Panc1 (cell line): ENCODE measurements around the gene COL28A1. TPM values are rescaled to one million over a fixed set of nuclear protein-coding genes. Genes with fewer than 3 reads are reported as not detected.

Experiments used
- ATAC-seq: fragments of 200-7000 bp; cut with Tn5 transposase; 2 replicates; pipeline ENCODE4 v1.9.1; 2020; ENCODE audit warnings: mild to moderate bottlenecking, moderate library complexity
- BruUV-seq: library from RNA; stranded (reverse); fragments of 400-500 nt; replicated peaks from 2 replicates; lab custom pipeline; 2021; lab: Mats Ljungman, UMichigan
- CTCF ChIA-PET: fragments of 300-600 bp; sonication (Branson Sonifier 250); formaldehyde crosslinking; loops from one replicate; lab custom pipeline; 2022; ENCODE audit warnings: antibody characterized with exemption; lab: Charles Lee
- POLR2A ChIA-PET: fragments of 300-600 bp; sonication (Branson Sonifier 250); formaldehyde crosslinking; loops from one replicate; lab custom pipeline; 2022; ENCODE audit warnings: antibody characterized with exemption; lab: Charles Lee
- DNase-seq: peaks from one replicate; pipeline ENCODE4 v3.0.0-alpha.2; 2010; ENCODE audit warnings: low read depth, low spot score
- H3K27ac ChIP-seq: 2 replicates; pipeline ENCODE4 v1.5.1; 2011; ENCODE audit warnings: mild to moderate bottlenecking, low read length, inconsistent platforms
- H3K27me3 ChIP-seq: fragments of 200-500 bp; sonication (Bioruptor generic); 2 replicates; pipeline ENCODE4 v1.6.0; 2014; ENCODE audit warnings: low read length, inconsistent platforms; ENCODE audit not compliant: control insufficient read depth, insufficient read depth
- H3K36me3 ChIP-seq: fragments of 200-500 bp; sonication (Bioruptor generic); 2 replicates; pipeline ENCODE4 v1.5.1; 2014; ENCODE audit warnings: inconsistent platforms, mild to moderate bottlenecking, low read length, moderate library complexity; ENCODE audit not compliant: control insufficient read depth, insufficient read depth
- H3K4me1 ChIP-seq: 2 replicates; pipeline ENCODE4 v1.5.1; 2011; ENCODE audit warnings: inconsistent platforms, mild to moderate bottlenecking, low read length, moderate library complexity; ENCODE audit not compliant: control insufficient read depth, insufficient read depth
- H3K4me3 ChIP-seq, 2 experiments: 2 replicates each; pipeline ENCODE4 v1.5.1; 2011 to 2012; ENCODE audit warnings: low read depth in 2 of 2, low read length in 2 of 2, mild to moderate bottlenecking in 2 of 2, inconsistent platforms in 1 of 2, moderate library complexity in 1 of 2
- H3K9me3 ChIP-seq: fragments of 200-500 bp; sonication (Bioruptor generic); 2 replicates; pipeline ENCODE4 v1.5.1; 2014; ENCODE audit warnings: low read depth, mild to moderate bottlenecking, inconsistent platforms, low read length, moderate library complexity; ENCODE audit not compliant: control insufficient read depth, insufficient read depth
- CTCF ChIP-seq: fragments of 450-650 bp; IDR thresholded peaks from 2 replicates; pipeline ENCODE4 v1.5.1; 2017; ENCODE audit warnings: mild to moderate bottlenecking
- POLR2AphosphoS5 ChIP-seq: IDR thresholded peaks from 2 replicates; pipeline ENCODE4 v1.6.1; 2012; ENCODE audit warnings: mild to moderate bottlenecking, low read depth, low read length, moderate library complexity
- REST ChIP-seq, 2 experiments: IDR thresholded peaks; 2 replicates each; pipeline ENCODE4 v1.6.1; 2011 to 2012; ENCODE audit warnings: low read depth in 2 of 2, control low read depth in 1 of 2, low read length in 1 of 2, mild to moderate bottlenecking in 1 of 2, moderate library complexity in 1 of 2; ENCODE audit not compliant: insufficient read depth in 1 of 2
- SIN3A ChIP-seq: IDR thresholded peaks from 2 replicates; pipeline ENCODE4 v1.6.1; 2012; ENCODE audit warnings: low read depth, mild to moderate bottlenecking, low read length, moderate library complexity, borderline replicate concordance; ENCODE audit not compliant: insufficient read depth
- TCF7L2 ChIP-seq: IDR thresholded peaks from 2 replicates; pipeline ENCODE4 v1.6.1; 2011; ENCODE audit warnings: mild to moderate bottlenecking, low read depth, low read length, inconsistent platforms
- in situ Hi-C: cut with HindIII; loops from 2 replicates; pipeline ENCODE4 v1.10.0; 2016; ENCODE audit warnings: low sequenced_read_pairs, low pct_unique_long_range_greater_than_20kb
- intact Hi-C: fragments of 100-400 bp; cut with micrococcal nuclease; formaldehyde crosslinking; loops from one replicate; pipeline ENCODE4 v1.10.0; 2022; ENCODE audit not compliant: unreplicated experiment
- total RNA-seq: library from RNA; stranded (reverse); gene quantifications from one replicate; pipeline ENCODE4 v1.2.1, GENCODE V29; 2021; ENCODE audit not compliant: unreplicated experiment

COL28A1 gene
- total RNA-seq, 1 experiment from 2014 or later = not detected

- DNase-seq (no peak), ATAC-seq (no peak)
- ChIA-PET CTCF (no interaction called here), POLR2A (no interaction called here)
- TF ChIP-seq POLR2AphosphoS5 = no peak
- peaks cover 5% of the 10 kb centered on the region; the same call in 1 of the 2 replicates for H3K27me3 ChIP-seq
- no peaks in the 10 kb centered on the region for H3K4me1 ChIP-seq
- BruUV-seq = no TSS peak
- intact Hi-C loops = no loop called here
- in situ Hi-C loops = no loop called here
- H3K36me3 ChIP-seq = no peaks in the 10 kb centered on the region
- no peak overlapping the region for H3K27ac ChIP-seq
- H3K4me3 ChIP-seq = no peak overlapping the region
- no peaks in the 10 kb centered on the region for H3K9me3 ChIP-seq
Observed at GRCh38 chr7:7315851-7316250, 219.8 kb downstream of the COL28A1 start.

- CTCF ChIA-PET = no interaction called here
- no peak for DNase-seq
- no TSS peak for BruUV-seq
- Histone ChIP-seq H3K9me3 (no peaks in the 10 kb centered on the region), H3K27me3 (peaks cover 10% of the 10 kb centered on the region; the same call in 1 of the 2 replicates), H3K36me3 (no peaks in the 10 kb centered on the region), H3K4me3 (no peak overlapping the region), H3K4me1 (no peaks in the 10 kb centered on the region), H3K27ac (no peak overlapping the region)
- ATAC-seq = no peak
- POLR2A ChIA-PET = no interaction called here
- in situ Hi-C loops (no loop called here), intact Hi-C loops (loop anchor here (5.0 kb wide), 1 partner anchor 40 kb away; no protein-coding TSS in a partner anchor)
- TF ChIP-seq CTCF (no peak), POLR2AphosphoS5 (no peak), TCF7L2 (no peak), SIN3A (no peak), REST (IDR thresholded peaks at IDR 0.05; ENCODE audit: insufficient read depth in 1 of 2, low read depth in 2 of 2, low read length in 1 of 2) (no peak)
Observed at GRCh38 chr7:7312323-7312722, 223.3 kb downstream of the COL28A1 start.

GRCh38 chr7:7311001-7311400 is 224.7 kb downstream of the COL28A1 start:
- H3K4me3 ChIP-seq = no peak overlapping the region
- no peak for DNase-seq
- TF ChIP-seq CTCF (no peak), REST (IDR thresholded peaks at IDR 0.05; ENCODE audit: insufficient read depth in 1 of 2, low read depth in 2 of 2, low read length in 1 of 2) (no peak), TCF7L2 (no peak), POLR2AphosphoS5 (no peak), SIN3A (no peak)
- intact Hi-C loops (loop anchor here (5.0 kb wide), 1 partner anchor 39 kb away; no protein-coding TSS in a partner anchor), in situ Hi-C loops (no loop called here)
- CTCF ChIA-PET = no interaction called here
- no peaks in the 10 kb centered on the region for H3K36me3 ChIP-seq
- ATAC-seq = no peak
- BruUV-seq = no TSS peak
- no peak overlapping the region for H3K27ac ChIP-seq
- H3K9me3 ChIP-seq = no peaks in the 10 kb centered on the region
- H3K27me3 ChIP-seq = peaks cover 7% of the 10 kb centered on the region; the same call in 1 of the 2 replicates
- H3K4me1 ChIP-seq = no peaks in the 10 kb centered on the region
- POLR2A ChIA-PET = no interaction called here
